Erythroblast (primary cell): Measurements from ENCODE around the gene OR5M11.

Source experiments
- GATA1 ChIP-seq: IDR thresholded peaks from 2 replicates; pipeline ENCODE4 v1.6.1; 2011; ENCODE audit warnings: low read depth, mild to moderate bottlenecking, control low read depth, low read length, moderate library complexity
- POLR2A ChIP-seq: IDR thresholded peaks from 2 replicates; pipeline ENCODE4 v1.6.1; 2011; ENCODE audit warnings: mild to moderate bottlenecking, low read length

GRCh38 chr11:56509439-56509838 is 33.6 kb downstream of the OR5M11 start:
- no peak for TF ChIP-seq POLR2A
- no peak for TF ChIP-seq GATA1
